NK-92 (cell line): ENCODE results near the gene MOG.

ENCODE experiments used
- DNase-seq: peaks from one replicate; lab custom pipeline; 2025; ENCODE audit not compliant: unreplicated experiment; lab: John Stamatoyannopoulos, UW

Gene MOG

DNA sequence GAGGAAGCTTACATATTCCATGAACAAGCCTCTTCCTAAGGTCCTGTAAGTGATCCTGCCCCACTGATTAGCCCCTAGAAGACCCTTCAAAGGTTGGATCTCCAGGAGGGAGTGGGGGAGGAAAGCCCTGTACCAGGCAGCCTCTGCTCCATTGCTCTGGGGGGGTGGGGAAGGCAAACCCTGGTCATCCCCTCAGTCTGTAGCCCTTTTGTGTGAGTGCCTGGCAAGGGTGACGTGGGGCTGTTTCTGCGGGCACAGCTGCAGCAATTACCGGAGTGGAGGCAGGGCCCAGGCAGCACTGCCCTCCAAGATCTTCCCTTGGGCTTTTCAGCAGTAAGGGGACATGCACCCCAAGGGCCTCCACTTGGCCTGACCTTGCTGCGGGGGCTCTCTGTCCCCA lies at the start of gene MOG:
TSS of gene MOG (plus strand) at position 295 of the 400 bp plus-strand sequence. CDS start 118 bp downstream, outside the sequence.
- no peak for DNase-seq

DNA sequence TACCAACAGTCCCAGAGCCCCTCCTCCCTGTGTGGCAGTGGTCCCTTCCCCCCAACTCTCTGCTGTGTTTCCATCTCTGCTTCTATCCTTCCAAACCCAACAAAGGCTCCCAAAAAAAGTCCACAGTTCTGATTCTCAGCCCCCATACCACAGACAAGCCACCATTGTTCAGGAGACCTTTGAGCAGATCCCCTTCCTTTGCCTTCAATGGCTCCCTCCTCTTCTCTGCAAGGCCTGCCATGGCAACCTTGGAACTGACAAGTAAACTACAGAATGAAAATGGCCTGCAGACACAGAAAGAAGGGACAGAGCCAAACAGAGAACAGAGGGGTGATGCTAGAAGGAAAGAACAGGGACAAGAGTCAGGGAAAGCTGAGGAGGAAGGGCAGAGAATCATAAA lies 48.8 kb upstream of the MOG start:
- no peak for DNase-seq

DNA sequence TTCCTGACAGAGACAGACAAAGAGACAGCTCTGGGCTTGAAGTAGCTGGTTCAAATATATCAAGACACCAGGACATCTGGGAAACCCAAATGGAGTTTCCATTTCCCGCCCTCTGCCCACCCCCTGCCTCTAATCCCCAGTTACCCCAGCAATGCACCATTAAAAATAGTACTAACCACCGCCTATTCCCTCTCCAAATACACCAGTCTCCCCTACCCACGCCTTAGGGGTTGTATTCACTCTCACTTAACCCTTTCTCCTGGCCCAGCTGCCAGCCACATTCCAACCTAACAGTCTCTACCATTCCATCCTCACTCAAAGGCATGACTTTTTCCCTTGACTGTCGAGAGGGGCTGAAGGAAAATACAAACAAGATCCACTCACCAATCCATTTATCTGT lies 46.4 kb upstream of the MOG start:
- DNase-seq: no peak

DNA sequence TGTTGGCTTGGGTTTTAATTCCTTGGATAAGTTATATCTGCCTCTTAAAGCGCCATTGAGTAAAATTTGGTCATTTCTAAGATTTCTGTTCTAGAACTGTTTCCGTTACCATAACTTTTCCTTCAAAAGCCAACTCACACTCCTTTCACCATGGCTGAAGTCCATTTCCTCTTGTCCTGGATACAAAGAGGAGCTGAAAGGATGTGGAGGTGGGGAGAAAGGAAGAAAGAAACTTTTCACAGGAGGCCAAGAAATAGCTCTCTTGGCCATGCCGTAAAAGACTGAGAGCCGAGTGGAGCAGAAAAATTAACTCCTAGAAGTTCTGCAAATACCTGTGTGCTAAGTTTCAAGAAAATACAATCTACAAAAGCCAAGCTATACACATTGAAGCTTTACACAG lies 45.5 kb upstream of the MOG start:
- DNase-seq: no peak

DNA sequence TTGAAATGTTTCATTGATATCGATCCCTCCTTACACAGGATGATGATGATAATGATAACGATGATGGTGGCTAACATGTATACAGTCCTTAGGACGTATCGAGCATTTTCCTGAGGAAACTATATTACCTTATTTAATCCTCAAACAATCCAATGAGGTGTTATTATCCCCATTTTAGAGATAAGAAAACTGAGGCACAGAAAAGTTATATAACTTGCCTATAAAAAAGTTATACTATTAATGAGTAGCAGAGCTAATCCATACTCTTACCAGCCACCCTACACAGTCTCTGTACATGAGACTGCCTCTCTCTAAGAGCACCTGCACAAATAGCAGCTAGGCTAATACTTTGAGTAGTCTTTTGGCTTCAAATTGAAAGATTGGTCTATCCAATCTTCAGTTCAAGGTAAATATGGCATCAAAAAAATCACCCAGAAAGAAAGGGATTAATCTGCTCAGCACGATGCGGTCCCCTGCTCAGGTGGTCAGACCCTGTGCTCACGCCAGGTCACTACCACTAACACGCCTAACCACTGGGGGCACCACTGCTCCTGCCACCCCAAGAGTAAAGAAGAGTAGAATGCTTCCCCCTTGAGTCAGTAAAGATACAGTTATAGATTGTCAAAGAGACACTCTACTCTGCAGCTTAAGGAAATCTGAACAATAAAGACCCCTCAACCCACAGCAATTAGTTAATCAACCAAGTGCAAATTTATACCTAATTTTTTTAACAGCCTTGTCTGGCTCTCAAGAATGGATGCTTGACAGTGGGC lies 38.9 kb upstream of the MOG start:
- DNase-seq: no peak

DNA sequence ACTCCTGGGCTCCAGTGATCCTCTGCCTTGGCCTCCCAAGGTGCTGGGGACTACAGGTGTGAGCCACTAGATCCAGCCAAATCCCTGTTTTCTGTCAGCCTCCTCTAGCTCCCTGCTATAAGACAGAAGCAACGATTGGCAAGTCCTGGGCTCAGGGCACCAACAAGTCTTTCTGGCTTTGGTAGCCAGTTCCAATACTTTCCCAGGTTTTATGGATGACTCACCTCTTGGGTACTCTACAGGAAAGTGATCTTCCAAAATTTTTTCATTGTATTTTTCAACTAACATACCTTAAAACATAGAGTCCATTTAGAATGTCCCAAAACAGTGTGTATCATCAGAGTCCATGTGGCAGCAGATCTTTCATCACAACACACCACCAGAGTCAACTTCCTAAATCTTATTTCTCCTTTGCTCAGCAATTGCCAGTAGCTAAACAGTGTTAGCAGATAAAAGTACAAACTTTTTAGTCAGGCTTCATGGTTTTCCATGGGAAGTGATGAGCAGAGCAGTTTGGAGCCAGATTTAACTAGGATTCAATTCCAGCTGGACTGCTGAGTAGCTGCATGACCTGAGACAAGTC lies 37.2 kb upstream of the MOG start:
- no peak for DNase-seq

DNA sequence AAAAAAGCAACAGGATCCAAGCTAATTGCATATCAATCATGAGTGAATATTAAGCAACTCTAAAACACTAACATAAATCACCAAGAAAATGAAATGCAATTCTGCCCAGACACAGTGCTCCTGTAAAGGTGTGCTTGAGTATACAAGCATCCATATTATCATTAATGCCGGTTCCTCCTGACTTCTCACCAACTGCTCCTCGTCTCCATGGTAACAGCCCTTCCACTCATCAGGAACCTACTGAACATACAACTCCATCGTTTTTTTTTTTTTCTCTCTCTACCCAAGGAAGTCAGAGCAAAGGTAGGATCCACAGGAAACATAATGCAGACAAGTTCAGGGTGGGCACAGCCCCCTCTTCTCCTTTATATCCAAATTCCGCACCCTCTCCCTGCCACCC lies 36.3 kb upstream of the MOG start:
- no peak for DNase-seq

DNA sequence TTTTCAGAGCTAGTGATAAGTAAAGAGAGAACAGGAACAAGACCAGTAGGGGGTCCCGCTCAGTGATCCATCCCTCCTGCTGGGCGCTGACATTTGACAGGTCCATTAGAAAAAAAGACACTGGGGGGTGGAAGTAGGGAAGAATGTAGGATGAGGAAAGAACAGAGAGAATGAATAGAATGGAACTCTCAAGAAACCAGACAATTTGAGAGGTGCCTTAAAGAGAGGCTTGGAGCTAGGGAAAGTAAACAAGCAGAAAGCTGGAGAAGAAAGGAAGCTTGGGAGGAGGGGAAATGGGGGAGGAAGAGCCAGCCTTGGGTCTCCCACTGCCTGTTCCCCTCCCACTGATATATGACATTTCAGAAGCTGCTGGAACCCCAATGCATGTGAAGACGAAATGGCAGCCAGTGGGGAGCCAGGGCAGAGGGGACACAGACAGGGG lies 32.4 kb upstream of the MOG start:
- no peak for DNase-seq

DNA sequence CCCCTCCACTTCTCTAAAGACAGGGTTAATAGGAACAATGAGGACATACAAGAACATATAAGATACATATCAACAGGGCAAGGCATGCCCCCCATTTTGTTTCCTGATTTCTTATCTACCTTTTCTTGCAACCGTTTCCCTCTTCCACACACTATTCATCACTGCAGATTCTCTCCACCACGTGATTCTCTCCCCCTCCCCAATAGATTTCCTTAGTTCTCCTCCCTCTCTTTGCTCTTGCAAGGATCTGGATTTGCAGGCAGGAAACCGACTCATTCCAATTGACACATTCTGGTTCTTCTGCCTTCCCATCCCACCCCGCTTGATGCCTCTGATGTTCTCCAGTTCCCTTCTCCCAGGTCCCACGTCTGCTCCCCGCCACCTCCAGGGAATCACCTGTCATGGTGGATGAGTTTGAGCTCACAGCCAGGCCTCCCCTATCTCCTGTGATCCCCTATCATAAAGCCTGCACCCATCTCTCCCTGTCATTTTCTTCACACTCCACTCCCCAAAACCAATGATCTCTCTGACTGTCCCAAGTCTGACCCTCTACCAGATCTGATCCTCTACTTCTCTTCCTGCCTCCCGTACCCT lies 31.5 kb upstream of the MOG start:
- no peak for DNase-seq

DNA sequence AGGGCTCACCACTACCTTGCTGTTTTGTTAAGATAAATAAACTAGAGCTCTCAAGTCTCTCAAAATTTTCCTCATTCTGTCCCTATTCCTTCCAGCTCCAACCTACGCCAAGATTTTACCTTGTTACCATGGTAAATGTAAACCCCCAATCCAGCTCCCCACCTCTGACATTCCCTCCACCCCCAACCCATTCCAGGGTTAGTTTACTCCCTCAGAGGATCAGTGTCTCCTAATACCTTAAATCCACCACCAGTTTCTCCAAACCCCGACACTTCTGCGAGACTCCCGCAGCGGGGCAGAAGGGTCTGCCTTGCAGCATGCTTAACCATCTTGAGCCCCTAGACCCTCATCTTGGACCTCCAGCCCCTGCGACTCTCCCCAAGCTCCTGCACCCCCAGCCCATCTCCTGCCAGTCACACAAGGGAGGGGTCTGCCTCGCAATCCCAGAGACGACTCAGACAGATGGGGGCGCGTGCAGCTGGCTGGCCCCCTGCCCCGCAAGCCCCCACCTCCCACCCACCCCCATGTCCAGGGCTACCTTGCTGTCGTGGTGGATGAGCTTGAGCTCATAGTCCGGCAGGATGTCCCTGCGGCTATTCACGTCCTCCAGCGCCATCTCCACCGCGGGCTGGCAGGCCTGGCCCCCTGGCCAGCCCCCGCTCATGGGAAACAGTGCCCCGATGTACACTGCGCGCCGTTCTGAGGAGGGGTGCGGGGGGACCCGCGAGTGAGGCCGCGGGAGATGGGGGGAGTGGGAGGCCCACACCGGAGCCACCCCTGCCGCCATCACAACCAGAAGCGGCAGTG lies 29.7 kb upstream of the MOG start:
- no peak for DNase-seq

DNA sequence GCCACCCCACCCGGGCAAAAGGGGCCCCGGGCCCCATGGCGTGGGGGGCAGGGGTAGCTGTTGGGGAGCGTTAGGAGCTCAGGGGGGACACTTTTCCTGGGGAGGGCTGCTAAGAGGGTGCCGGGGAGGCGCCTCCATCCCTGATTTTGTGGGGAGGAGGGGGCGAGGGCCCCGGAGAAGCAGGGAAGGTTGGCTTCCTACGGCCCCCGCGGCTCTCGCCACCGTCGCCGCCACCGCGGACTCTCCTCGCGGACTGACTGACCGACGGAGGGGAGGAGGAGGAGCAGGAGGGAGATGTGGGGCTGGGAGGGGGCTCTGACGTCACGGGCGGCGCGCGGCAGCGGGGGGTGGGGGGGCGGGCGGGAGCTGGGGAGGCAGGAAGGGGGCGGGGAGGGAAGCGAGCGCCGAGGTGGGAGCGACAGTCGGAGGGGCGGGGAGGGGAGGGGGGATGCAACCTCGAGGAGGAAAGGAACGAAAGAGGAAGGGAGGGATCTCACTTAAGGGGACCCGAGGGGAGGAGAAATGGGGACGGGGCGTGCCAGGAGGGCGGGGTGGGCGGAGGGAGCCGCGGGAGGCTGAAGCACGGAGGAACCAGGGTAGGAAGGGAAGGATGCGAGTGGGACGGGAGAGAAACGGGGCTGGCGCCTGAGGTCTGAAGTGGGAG lies 29.0 kb upstream of the MOG start:
- no peak for DNase-seq

DNA sequence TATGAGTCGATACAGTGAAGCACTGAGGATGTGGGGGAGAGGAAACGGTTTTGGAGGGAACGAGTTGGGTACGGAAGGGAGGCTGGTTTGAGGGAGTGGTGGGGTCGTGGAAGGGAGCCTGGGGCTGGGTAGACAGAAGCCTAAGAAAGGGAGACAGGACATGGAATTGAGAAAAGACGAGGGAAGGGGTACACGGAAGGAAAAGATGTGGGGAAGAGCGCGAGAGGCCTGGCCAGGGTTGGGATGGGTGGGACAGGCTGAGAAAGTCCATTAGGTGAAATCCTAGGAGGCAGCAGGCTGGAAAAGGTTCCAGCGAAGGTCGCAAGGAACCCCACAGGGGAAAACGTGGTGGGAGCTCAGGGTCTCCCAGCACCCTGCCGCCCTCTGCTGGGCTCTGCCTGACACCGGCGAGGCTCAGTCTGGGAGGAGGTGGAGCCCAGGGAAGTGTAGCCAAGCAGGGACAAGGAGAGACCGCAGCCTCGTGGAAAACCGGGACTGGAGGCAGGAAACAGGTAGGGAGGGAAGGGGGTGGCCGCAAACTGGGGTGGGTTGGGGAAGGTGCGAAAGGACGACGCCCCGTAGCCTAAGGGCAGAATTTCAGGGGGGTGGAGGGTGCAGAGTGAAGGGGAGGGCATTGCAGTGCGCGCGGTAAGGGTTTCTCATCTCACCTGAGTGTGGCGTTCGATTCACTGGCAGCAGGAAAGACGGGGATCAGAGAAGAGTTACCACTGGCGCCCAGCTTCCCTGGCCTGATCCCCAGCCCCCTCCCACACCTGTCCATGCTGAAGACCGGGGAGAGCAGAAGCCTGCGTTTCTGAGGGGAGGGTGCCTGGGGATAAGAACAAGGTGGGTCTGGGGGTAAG lies 28.2 kb upstream of the MOG start:
- DNase-seq: no peak

DNA sequence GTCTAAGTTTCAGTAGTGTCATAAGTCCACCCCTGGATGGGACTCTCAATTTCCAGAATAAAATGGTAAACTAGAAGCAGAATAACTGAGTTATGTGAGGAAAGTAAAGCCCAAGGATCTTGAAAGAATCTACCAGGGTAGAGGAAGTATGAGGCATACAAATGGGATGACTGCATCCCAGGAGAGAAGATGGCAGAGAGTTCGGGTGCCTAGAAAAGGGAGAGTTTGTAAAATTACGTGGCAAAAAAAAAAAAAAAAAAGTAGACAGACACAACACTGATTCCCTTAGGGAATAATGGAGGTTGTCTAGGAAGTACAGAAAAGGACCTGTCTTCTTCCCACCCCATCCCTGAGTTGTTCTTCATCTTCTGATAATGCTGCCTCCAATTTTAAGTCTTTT lies 27.3 kb upstream of the MOG start:
- DNase-seq: no peak

DNA sequence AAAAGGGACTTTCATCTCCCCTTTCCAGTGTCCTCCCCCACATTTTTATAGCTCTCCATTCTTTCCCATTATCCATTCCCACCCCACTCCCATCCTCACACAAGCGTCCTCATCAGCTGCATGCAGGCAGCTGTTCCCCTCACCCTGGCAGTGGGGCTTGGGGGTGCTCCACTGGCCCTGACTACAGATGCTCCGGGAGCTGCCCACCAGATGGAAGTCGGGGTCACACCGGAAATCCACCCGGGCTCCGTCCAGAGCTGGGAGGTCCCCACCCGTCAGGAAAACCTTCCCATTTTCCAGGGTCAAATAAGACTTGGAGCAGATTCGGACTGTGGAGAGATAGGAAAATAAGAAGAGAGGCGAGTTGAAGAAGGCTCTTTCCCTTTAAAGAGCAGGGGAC lies 26.6 kb upstream of the MOG start:
- no peak for DNase-seq

DNA sequence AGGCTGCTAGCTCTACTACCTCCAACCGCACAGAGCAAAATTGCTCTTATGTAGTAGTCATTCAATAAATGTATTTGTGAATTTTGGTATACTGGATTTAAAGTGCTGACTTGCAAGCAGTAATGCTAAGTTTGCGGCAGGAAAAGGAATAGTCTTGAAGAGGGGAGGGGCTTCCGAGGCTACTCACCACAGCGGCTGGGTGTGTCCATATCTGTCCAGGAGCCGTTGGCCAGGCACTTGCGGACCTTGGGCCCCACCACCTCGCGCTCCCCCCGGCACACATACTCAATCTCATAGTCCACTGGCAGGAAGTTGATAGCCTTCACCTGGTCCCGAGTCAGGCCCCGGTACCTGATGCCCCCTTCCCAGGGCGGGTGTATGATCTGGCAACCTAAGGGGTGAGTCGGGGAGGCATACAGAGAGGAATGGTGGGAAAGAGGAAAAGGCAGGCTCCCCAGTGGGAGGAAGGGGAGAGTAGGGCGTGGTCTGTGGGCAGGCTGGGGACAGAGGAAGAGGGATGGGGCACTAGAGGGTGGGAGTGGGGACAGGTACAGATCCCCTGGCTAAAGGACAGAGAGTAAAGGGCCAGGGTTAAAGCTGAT lies 25.6 kb upstream of the MOG start:
- DNase-seq: no peak

DNA sequence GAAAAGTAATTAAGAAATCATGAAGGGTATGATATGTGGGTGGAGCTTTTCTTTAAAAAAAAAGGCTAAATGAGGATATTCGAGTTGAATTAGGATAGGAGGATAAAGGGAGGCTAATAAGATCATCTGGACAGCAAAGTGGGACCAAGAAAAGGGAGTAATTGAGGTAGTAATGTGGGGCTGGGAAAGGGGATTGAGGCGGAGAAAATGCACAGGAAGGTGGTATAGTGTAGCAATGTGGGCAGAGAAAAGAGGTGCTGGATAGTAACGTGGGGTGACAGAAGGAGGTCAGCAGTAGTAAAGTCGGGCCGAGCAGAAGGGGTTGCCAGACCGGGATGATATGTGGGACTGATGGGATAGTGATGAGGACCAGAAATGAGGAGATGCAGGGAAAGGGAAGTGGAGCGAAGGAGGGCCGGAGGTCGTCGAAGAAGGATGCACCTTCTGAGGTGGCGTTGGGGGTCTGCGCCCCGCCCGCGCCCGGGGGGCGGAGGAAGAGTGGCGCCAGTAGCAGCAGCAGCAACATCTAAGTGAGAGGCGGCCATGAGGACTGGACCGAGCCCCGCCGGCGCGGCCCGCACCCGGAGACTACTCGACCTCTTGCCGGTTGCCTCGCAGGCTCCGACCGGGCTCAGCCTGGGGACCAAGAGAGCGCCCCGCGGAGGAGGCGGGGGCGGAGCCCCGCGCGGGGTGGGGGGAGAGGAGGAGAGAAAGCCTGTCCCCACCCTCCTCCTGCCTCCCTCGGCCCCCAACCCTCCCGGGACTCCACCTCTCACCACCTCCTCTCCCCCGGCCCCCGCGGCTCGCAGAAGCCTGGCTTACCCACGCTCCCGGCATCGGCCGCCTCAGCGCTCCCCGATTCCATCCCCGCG lies 24.8 kb upstream of the MOG start:
- no peak for DNase-seq

DNA sequence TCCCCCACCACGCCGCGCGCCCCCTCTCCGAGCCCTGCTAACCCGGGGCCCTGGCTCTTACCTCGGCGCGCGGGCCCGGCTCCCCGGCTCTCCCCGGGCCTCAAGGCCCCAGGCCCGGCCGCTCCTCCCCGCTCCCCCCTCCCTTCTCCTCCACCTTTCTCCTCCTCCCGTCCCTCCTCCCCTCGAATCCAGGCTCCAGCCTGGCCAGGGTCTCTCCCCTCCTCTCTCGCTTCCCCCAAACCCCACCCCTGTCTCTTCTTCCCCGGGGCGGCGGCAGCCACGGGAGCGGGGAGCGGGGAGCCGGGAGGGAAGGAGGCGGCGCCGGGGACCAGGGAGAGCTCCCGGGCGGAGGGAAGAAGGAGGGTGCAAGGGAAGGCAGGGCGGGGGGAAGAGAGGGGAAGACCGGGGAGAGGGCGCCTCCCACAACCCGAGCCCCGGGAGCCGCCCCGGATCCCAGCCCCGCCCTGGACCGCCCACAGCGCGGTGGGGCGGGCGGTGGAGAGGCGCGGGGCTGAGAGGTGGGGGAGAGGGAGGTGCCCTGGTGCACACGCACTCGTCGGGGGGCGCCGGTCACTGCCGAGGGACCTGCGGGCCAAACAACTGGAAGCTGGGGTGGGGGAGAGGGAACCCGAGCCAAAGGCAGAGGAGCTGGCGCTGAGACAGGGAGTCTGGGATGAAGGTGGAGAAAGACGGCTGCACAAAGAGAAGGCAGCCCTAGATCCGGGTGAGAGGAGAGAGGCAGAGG lies 23.9 kb upstream of the MOG start, which contains the start of gene GABBR1:
TSS of gene GABBR1 (minus strand) at position 395 of the 745 bp plus-strand sequence. CDS start 798 bp downstream, outside the sequence.
- no peak for DNase-seq

DNA sequence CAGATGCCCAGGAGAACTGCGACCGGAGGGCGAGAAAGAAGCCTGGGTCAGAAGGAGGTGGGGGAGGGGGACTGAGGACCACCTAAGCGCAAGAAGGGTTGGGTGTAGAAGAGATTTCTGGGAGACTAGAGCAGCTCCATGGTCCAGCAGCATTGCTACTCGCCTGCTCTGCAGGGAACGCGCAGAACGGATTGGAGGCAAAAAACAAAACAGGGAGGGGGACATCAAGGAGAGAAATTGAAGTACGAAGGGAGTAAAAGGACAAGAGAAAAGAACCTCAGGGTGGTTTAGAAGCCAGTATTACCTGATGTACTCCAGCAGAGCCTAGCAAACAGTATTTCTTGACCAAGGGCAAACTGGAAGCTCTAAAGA lies 23.4 kb upstream of the MOG start:
- DNase-seq: no peak
